ENCODE data around the gene NFIB. TPM values are rescaled to one million over a fixed set of nuclear protein-coding genes. Genes with fewer than 3 reads are reported as not detected.
A peak's percentile ranks its signal among the peaks of the same experiment; 100 is the strongest.

NFIB gene
- not detected for total RNA-seq

GRCh38 chr9:14313951-14314423, at the start of gene NFIB:
TSS of gene NFIB (minus strand) at chr9:14314141. CDS start at chr9:14313511, 630 bp downstream.
- Mint-ChIP-seq H3K4me1 (ENCODE audit: low read depth) (peaks cover 21% of the 10 kb centered on the region), H3K27ac (no peak within 1 kb of the TSS), H3K4me3 (peak within 1 kb of the TSS; percentile 52), H3K27me3 (peaks cover 55% of the 10 kb centered on the region), H3K36me3 (ENCODE audit: low read depth) (peaks cover 5% of the 10 kb centered on the region), H3K9me3 (no peaks in the 10 kb centered on the region)
- TF ChIP-seq, protein P1, sequence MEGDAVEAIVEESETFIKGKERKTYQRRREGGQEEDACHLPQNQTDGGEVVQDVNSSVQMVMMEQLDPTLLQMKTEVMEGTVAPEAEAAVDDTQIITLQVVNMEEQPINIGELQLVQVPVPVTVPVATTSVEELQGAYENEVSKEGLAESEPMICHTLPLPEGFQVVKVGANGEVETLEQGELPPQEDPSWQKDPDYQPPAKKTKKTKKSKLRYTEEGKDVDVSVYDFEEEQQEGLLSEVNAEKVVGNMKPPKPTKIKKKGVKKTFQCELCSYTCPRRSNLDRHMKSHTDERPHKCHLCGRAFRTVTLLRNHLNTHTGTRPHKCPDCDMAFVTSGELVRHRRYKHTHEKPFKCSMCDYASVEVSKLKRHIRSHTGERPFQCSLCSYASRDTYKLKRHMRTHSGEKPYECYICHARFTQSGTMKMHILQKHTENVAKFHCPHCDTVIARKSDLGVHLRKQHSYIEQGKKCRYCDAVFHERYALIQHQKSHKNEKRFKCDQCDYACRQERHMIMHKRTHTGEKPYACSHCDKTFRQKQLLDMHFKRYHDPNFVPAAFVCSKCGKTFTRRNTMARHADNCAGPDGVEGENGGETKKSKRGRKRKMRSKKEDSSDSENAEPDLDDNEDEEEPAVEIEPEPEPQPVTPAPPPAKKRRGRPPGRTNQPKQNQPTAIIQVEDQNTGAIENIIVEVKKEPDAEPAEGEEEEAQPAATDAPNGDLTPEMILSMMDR (IDR thresholded peaks at IDR 0.05) = no peak
- ATAC-seq (peak; percentile 48), DNase-seq (no peak)
- ChIA-PET POLR2A (no interaction called here), CTCF (no interaction called here)
- intact Hi-C loops (cut with micrococcal nuclease) = loop anchor here (5.0 kb wide), 1 partner anchor 33 kb away; no protein-coding TSS in a partner anchor

GRCh38 chr9:14362175-14362574, 48.2 kb upstream of the NFIB start:
- CTCF ChIA-PET = interaction anchor here (1.0 to 3.4 kb wide), 2 partner anchors 9 to 406 kb away, joined by 3 to 17 read pairs; no protein-coding TSS in a partner anchor
- DNase-seq = no peak
- Mint-ChIP-seq H3K4me1 (ENCODE audit: low read depth) (no peaks in the 10 kb centered on the region), H3K27me3 (peaks cover 10% of the 10 kb centered on the region), H3K9me3 (peaks cover under 1% of the 10 kb centered on the region), H3K36me3 (ENCODE audit: low read depth) (no peaks in the 10 kb centered on the region), H3K4me3 (no peak overlapping the region), H3K27ac (no peak overlapping the region)
- no peak for ATAC-seq
- intact Hi-C loops (cut with micrococcal nuclease) = no loop called here
- POLR2A ChIA-PET = no interaction called here
- TF ChIP-seq, protein P1 (IDR thresholded peaks at IDR 0.05) = no peak

- Mint-ChIP-seq H3K27ac (no peak overlapping the region), H3K27me3 (peaks cover 7% of the 10 kb centered on the region), H3K4me1 (ENCODE audit: low read depth) (no peaks in the 10 kb centered on the region), H3K9me3 (no peaks in the 10 kb centered on the region), H3K4me3 (no peak overlapping the region), H3K36me3 (ENCODE audit: low read depth) (no peaks in the 10 kb centered on the region)
- ATAC-seq (no peak), DNase-seq (no peak)
- ChIA-PET POLR2A (no interaction called here), CTCF (interaction anchor here (3.4 kb wide), 1 partner anchor 8 kb away, joined by 17 read pairs; no protein-coding TSS in a partner anchor)
- TF ChIP-seq, protein P1 (IDR thresholded peaks at IDR 0.05) = no peak
- intact Hi-C loops (cut with micrococcal nuclease) = no loop called here
Measured at GRCh38 chr9:14361074-14361473, 47.1 kb upstream of the NFIB start.

DNA sequence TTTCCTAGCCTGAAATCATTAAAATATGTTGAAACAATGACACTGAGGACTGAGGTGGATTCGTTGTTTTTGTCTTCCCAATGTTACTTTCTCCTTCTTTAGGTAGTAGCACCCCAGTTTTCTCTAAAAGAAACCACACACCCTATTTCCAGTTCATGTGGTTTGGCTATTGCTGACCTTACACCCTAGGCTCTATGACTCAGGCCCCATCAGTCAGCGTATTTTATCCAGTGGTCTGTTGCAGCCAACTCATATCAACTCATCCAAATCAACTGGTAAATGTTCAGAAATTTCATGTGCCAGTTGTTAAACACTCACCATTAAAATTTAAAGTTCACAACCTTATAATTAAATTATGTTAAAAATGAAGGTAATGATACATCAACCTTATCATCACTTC, 44.6 kb upstream of the NFIB start:
- no peaks in the 10 kb centered on the region for H3K9me3 Mint-ChIP-seq
- no peak for DNase-seq
- H3K27ac Mint-ChIP-seq = no peak overlapping the region
- TF ChIP-seq, protein P1 (IDR thresholded peaks at IDR 0.05) = no peak
- H3K36me3 Mint-ChIP-seq (ENCODE audit: low read depth) = no peaks in the 10 kb centered on the region
- POLR2A ChIA-PET = no interaction called here
- no peak for ATAC-seq
- intact Hi-C loops (cut with micrococcal nuclease) = no loop called here
- no peaks in the 10 kb centered on the region for H3K4me1 Mint-ChIP-seq (ENCODE audit: low read depth)
- CTCF ChIA-PET = no interaction called here
- H3K4me3 Mint-ChIP-seq = no peak overlapping the region
- H3K27me3 Mint-ChIP-seq = peaks cover 14% of the 10 kb centered on the region

- no peak overlapping the region for H3K27ac Mint-ChIP-seq
- intact Hi-C loops (cut with micrococcal nuclease) = no loop called here
- no peaks in the 10 kb centered on the region for H3K9me3 Mint-ChIP-seq
- ChIA-PET CTCF (no interaction called here), POLR2A (no interaction called here)
- TF ChIP-seq, protein P1 (IDR thresholded peaks at IDR 0.05) = no peak
- H3K36me3 Mint-ChIP-seq (ENCODE audit: low read depth) = no peaks in the 10 kb centered on the region
- H3K4me3 Mint-ChIP-seq = no peak overlapping the region
- ATAC-seq (no peak), DNase-seq (no peak)
- H3K4me1 Mint-ChIP-seq (ENCODE audit: low read depth) = no peaks in the 10 kb centered on the region
- H3K27me3 Mint-ChIP-seq = peaks cover 26% of the 10 kb centered on the region
Measured at GRCh38 chr9:14356351-14357265, 42.7 kb upstream of the NFIB start.
